Cerebellar nuclear complex (tissue), 1 donor: Measurements from ENCODE around the gene CFP.
A peak's percentile ranks its signal among the peaks of the same experiment; 100 is the strongest.
"Not testable (repeated sequence)": the region's sequence is repeated elsewhere in the genome, so short reads cannot be mapped to it uniquely, and the experiment has no call there.

Source experiments
- DNase-seq, 2 experiments: peaks; one replicate each; lab custom pipeline; 2025; lab: John Stamatoyannopoulos, UW

Gene CFP

DNA sequence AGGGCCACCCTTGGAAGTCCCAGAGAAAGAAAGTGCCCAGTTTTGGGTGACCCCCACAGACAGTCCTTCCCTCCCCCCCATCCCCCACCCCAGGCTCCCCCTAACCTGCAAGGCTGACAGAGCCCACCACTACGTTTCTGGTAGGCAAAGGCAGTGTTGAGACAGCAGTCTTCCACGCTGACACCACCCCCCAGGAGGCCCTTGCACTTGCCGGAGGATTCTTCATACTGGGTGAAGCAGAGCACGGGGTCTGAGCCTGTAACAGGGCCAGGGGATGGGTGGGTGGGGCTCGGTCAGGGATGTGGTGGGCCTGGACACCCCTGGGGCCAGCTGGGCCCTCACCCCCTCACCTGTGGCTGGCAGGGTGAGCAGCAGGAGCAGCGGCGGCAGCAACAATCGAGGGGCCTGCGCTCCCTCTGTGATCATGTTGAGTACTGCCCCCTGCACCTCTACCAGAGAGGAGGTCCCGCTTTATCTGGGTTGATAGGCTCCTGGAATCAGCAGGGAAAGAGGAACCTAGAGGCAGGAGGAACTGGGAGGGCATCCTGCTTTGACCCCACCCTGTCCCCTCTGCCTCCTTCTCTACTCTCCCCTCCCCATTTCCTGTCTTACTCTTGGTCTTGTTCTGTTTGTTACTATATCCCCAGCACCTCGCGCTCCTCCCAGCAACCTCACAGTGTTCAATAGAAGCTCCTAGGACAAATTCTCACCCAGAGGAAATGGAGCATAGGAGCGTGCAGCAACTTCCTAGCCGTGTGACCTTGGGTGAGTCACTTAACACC, at the start of gene CFP:
CFP (minus strand) TSS at position 512 of the 782 bp plus-strand sequence; CDS start at position 426, 86 bp downstream.
- no peak for DNase-seq

- DNase-seq, result not testable (repeated sequence)
Observed at GRCh38 chrX:47675959-47676859, 46.5 kb upstream of the CFP start.

GRCh38 chrX:47674776-47675175, 45.0 kb upstream of the CFP start:
- no peak for DNase-seq

- not testable (repeated sequence) for DNase-seq
Observed at GRCh38 chrX:47665797-47666196, 36.1 kb upstream of the CFP start.

- DNase-seq, result no peak
Observed at GRCh38 chrX:47664737-47665136, 35.0 kb upstream of the CFP start.

- no peak for DNase-seq
Observed at GRCh38 chrX:47662144-47662657, 32.5 kb upstream of the CFP start.

DNA sequence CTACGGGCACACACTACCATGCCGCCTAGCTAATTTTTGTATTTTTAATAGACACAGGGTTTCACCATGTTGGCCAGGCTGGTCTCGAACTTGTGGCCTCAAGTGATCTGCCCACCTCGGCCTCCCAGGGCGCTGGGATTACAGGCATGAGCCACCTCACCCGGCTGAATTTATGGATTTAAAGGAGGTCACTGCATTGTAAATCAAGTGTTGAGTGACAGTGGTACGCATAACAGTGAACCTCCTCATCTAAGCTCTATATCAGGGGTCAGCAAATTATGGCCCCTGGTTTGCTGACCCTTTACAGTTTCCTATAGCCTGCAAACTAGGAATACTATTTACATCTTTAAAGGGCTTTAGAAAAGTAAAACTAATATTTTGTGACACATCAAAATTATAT, 31.8 kb upstream of the CFP start:
- no peak for DNase-seq

GRCh38 chrX:47659421-47659726, 29.6 kb upstream of the CFP start:
- no peak for DNase-seq

- peak; percentile 5 to 60 for DNase-seq
Observed at GRCh38 chrX:47658684-47659420, 29.1 kb upstream of the CFP start, which contains the start of gene UXT. UXT (minus strand) TSS chrX:47659180; CDS start chrX:47658927, 253 bp downstream.

DNA sequence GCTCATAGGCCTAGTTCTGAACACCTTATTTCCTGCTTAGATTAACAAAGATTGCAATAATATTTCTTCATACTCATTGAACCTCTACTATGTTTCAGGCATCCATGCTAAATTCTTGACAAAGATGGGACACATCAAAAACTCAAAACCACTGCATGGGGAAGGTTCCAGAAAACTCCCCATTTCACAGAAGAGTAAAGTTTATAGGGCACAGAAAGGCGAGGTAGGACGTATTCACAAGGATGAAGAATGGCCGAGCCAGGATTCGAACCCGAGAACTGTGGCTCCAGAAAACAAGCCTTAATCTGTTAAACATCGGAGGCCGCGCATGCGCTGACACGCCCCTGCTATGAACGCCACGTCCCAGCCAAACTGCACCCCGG, 28.6 kb upstream of the CFP start:
- no peak for DNase-seq

- DNase-seq, result no peak
Observed at GRCh38 chrX:47651043-47651905, 21.5 kb upstream of the CFP start.

- peak; percentile 63 to 90 for DNase-seq
Observed at GRCh38 chrX:47650164-47651042, 20.7 kb upstream of the CFP start, which contains the start of gene ELK1. ELK1 (minus strand) TSS chrX:47650563; CDS start chrX:47641441, 9,122 bp downstream.

DNA sequence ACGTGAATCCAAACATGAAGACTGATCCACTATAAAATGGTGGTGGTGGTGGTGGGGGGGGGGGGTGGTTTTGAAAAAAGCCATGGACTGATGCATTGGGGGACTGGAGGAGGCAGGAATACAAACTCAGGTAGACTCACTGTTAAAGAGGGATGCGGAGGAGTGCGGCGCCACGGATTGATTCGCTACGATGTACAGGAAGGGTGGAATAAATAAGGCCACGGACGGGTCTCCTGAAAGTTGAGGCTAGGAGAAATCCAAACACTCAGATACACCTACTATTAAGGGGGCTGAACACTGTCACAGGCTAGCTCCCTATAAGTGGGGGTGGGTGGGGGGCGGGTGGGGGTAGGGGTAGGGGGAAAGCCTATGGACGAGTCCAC, 20.0 kb upstream of the CFP start:
- no peak for DNase-seq

GRCh38 chrX:47649271-47649670, 19.5 kb upstream of the CFP start:
- no peak for DNase-seq

- DNase-seq, result no peak
Observed at GRCh38 chrX:47648376-47648775, 18.6 kb upstream of the CFP start.

DNA sequence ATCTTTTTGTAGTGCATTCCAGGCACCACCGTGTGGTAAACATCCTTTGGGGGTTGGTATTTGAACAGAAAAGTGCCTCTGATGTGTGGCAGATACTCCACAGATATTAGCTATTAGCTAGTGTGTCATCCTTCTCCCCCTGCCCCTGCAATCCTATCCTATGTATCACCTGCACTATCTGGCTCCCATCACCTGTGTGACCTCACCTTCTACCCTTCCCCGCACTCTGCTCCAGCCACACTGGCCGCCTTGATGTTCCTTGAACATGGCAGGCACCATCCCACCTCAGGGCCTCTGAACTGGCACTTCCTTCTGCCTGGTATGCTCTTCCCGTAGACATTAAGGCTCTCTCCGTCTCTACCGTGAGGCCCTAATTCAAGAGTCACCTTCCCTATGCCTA, 16.9 kb upstream of the CFP start:
- no peak for DNase-seq

- no peak for DNase-seq
Observed at GRCh38 chrX:47645530-47645929, 15.8 kb upstream of the CFP start.

GRCh38 chrX:47644557-47645091, 14.9 kb upstream of the CFP start:
- peak in 1 of 2 experiments; percentile 29 for DNase-seq

DNA sequence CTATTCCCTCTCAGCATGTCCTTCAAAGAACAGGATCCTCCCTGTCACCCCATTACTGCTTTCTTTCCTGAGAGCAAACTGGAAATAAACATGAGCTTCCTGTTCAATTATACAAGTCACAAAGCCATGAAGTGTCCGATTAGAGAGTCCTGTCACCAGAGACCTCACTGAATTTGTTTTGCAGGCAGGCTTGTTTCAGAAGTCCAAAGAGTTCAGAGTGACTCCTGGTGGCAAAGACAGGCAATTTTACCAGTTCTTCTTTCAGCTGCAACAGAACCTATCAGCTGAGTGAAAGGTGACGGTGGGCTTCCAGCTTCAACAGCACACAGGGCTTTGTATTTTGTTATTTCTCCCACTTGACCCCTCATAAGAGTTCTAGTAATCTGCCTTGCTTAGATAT, 14.2 kb upstream of the CFP start:
- no peak for DNase-seq

GRCh38 chrX:47638816-47639215, 9.1 kb upstream of the CFP start:
- no peak for DNase-seq
